IPS DF 19.7 (cell line): ENCODE results near the gene LSAMP.

Experiments used
- DNase-seq: peaks from one replicate; pipeline ENCODE4 v3.0.0-alpha.2; 2013; ENCODE audit warnings: low read depth, low spot score

The LSAMP gene

DNA sequence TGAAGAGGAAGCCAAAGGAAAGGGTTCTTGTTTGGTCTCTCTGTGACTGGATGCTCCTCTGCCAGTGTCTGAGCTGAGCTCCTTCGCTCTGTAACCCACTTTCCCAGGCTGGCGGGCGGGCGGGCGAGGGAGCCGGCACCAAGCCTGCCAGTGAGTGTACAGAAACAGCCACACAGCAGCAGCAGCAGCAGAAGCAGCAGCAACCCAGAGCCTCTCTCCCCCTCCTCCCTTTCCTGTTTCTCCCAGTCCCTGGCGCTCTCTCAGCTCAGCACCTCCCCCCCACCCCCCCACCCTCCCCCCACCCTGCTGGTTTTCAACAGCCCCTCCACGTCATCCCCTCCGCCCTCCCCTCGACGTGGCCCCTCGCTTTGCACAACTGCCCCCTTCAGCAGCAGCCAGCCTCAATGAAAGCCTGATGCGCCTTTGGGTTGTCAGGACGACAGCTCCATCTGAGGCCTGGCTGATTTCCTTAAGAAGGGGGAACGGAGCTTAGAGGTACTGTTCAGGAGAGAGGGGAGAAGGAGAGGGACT lies at the start of gene LSAMP:
Gene LSAMP (minus strand): TSS at position 177 of the 531 bp plus-strand sequence.
- DNase-seq, result peak; percentile 48

DNA sequence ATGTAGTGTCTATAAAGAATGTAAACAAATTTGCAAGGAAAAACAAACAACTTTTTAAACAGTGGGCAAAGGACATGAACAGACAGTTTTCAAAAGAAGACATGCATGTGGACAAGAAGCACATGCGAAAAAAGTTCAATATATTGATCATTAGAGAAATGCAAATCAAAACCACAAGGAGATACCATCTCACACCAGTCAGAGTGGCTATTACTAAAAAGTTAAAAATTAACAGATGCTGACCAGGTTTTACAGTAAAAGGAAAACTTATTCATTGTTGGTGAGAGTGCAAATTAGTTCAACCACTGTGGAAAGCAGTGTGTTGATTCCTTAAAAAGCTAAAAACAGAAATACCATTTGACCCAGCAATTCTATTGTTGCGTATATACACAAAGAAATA lies 47.1 kb upstream of the LSAMP start:
- no peak for DNase-seq

DNA sequence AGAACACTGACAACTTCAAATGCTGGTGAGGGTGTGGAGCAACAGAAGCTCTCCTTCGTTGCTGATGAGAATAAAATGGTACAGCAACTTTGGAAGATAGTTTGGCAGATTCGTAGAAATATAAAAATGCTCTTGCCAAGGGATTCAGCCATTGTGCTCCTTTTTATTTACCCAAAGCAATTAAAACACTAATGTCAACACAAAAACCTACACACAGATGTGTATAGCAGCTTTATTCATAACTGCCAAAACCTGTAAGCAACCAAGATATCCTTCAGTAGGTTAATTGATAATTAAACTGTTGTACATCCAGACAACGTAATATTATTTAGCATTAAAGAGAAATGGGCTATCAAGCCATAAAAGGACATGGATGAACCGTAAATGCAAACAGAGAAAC lies 37.8 kb upstream of the LSAMP start:
- no peak for DNase-seq

DNA sequence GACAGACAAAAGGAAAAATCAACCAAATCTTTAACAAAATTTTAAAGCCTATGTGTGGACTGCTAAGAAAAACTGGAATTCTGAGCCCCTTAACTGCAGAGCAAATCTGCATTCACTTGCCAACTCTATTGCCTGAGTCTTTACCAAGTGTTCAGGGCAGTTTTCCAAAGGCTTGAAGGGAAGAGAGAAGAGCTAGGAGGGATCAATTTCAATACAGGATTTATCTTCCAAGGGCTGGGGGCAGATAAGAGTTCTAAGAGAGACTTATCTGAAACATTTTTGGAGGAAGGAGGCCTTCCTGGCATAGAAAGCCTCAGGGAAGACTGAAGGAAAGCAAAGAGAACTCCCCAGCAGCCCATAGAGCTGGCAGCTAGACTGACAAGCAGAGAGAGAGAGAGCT lies 31.4 kb upstream of the LSAMP start:
- no peak for DNase-seq

DNA sequence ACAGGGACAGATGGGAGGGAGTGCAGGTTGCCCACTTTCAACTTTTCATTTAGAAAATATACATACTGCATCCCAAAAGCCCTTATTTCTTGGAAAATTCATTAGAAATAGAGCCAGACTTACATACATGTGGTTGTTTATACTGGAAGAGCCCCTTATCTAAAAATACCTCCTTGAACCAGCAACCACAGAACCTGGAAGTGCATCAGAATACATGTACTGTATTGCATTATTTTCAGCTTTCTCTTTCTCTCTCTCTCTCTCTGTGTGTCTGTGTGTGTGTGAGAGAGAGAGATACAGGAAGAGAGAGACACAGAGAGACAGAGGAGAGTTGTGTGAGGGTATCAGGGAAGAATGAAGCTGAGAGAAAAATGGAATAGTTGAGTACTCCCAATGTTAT lies 29.5 kb upstream of the LSAMP start:
- no peak for DNase-seq

DNA sequence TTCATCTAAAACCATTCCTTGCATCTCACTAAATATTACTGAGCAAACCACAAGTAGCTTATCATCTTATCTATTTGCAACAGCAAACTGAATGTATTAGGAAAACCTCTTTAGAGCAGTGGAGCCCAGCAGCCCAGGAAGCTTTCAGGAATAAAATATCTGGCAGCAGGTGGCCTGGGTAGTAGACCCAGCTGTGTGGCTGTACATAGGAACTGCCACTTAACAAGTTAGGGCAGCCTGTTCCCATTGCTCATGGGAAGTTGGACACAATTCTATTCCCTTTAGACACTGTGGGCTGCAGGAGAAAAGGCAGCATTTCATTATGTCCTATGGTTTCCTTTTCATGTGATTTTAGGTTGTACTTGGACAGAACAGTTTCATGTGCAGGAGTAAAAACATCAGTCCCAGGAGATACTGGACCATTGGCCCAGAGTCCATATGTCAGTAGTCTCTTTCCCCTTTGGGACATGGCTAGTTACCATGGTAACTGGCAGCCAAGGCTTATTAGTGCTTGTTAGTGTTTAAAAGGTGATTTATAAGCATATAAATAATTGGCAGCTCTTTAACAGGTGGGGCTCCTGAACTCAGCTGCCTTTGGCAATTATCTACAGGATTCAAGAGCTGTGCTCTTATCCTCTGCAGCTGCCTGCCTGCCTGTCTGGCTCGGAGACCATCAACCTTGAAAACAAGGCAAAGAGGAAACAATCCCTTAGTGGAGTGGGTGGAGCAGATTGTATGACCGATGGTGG lies 28.9 kb upstream of the LSAMP start:
- DNase-seq, result no peak

DNA sequence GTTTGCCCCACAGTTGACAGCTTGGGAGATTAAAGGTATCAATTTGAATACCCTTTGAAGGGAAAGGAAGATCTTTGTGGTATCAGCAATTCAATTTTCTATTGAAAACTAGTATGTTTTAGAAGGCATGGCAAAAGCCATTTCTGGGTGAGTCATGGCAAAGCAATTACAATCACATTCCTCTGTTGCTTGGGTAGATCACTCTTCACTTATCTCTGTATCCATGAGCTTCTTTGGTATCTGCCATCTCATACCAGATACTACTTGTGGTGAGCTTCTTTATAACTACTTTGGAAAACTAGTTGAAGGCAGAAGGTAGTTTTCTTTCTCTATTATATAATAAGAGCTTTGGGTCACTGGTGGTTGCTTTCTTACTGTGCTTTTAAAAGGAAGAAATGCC lies 28.3 kb upstream of the LSAMP start:
- DNase-seq, result no peak

DNA sequence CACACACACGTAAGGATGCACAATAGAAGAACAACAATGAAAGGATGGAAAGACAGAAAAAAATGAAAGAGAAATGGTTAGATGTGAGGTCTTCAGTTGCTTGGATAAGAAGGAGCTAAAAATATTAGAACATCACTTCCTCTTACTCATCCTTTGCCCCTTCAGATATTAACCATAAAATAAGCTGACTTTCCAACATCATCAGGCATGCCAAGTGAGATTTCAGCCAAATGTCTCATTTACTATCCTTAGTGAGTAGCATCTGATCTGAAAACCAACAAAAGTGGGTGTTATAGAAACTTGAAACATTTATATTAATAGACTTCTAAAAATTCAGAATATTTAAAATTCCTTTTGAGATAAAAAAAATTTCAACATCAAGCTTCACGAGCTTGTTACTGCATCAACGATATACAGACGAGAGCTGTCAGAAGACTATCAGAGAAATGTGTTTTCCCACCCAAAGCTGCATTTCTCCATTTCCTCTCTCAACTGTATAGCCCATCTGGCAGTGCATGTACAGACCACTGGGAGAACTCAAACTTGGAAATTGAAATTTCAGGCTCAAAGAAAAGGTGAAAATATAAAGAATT lies 25.4 kb upstream of the LSAMP start:
- no peak for DNase-seq

DNA sequence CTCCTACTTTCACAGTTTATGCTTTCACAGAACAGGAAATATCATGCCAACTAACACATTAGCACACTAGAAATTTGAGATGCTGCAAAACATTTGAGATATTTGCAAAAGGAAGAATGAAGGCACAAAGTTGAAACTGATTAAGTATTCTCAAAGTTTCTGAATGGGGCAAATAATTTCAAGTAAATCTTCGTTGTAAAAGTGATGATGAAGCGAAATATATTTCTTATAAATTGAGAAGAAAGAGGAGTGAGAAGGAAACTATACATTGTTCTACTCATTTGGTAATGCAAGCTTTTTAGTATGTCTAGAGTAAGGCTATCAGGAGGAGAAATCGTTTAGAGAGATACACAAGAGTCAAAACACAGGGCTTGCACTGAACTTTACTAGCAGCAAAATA lies 24.3 kb upstream of the LSAMP start:
- no peak for DNase-seq

DNA sequence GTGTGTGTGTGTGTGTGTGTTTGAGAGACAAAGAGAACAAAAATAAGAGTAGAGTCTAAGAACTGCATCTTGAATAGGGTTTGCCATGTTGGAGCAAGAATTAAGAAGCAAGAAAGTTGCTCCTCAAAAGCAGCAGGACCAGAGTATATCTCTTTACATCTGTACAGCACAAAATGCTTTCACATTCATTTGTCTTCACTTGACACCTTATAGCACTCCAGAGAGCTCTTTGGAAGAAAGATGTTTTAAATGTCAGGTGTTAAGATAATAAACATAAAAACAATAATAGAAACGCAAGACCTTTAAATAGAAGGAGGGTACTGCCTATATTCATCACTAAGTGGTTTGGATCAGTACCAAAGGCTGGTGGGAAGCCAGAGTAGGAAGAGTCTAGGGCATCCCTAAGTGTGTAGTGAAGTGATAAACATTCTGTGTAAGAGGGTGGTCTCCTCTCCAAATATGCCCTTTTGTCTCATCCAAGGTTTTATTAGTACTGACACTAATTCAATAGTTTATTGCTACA lies 19.1 kb upstream of the LSAMP start:
- no peak for DNase-seq

DNA sequence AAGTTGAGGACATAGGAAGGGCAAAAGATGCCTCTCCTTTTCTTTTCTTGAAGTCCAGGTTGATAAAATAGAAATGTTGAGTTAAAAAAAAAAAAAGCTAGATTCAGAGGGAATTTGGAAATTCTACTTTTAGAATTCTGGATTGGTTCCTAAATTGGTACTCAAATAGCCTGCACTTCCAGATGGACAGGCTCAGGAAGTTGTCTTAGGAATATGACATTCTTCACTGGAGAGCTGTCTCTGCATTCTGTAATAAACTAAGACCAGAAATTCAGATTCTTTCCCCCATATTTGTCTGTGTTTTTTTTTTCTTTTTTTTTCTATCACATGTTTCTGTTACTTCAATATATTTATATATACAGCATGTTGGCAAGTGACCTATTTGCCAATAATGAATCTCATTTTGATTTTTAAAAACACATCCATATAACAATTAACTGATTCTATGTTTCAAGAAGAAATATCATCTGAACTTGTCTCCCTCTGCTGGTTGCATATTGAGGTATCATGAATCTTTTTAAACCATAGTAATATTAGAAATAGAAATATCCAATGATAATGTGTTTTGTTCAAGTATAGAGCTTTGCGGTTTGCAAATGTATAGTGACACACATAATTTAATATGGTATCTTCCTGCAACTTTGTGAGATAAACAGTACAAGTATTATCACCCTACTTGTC lies 8.5 kb upstream of the LSAMP start:
- DNase-seq, result no peak

DNA sequence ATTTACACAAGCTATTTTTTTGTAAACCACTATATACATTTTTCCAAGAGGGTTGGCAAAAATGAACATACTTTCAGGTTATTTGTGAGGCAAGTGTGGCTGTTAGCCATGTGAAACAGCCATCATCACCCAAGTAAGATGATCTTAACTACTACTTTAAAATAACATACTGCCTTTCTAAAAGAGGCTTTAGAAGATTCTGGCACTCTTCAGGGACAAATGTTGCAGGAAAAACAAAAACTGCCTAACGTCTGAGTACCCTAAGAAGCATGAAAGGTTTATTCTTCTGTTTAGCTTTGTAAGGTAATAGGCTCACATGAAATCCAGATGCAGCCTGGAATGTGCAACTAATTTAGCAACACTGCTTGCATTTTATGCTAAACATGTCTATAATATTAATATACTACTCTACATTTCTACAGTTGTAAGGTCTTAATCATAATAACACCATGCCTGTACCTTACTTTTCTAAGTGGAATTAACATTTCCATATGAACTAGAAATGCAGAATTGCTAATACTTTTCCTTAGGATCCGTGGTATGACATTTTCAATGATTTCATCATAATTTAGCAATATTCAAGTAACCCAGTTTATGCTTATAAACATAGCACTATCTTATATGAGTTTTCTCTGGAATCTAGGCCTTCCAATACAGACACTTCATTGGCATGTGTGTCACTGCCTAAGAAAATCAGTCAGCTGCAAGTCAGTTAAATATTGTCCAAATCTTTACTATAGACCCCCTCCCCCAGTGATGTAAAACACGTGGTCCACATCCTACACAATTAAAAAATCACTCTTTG lies 4.5 kb upstream of the LSAMP start:
- no peak for DNase-seq

DNA sequence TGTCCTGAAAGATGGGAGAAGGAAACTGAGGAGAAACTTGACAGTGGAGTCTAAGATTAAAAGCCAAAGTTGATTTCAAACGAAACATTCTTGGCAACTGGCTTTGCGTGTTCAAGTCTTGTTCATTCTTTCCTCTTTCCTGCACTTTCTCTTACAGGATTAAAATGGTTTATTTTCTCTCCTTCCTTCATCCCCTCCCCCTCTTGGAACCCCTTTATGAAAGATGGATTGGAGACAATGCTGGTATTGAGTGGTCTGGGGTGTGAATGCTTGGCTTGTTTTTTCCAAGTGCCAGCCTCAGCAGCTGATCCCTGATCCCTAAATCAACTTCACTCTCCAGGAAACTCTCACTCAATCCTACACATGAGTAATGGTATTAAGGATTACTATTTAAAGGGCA lies 703 bp upstream of the LSAMP start:
- DNase-seq, result no peak

DNA sequence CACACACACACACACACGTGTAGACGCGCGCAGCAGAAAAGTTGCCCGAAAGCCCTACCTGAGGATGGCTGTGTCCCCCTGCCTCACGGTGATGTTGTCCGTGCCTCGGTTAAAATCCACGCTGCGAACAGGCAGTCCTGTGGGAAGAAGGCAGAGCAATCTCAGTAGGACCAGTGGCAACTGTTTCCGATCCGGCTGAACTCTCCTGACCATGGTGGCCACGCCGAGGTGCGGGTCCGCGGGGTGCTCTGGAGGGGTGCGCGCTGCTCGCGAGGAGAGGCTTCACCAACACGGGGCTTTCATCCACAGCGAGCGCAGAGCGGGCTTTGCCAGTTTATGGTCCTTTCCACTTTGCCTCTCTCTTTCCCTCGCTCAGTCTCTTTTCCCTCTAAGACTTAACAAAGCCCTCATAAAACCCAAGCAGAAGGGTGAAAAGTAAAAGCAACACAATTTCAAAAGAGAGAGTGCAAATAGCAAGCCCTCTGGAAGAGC lies 422 bp downstream of the LSAMP start:
- DNase-seq, result no peak

DNA sequence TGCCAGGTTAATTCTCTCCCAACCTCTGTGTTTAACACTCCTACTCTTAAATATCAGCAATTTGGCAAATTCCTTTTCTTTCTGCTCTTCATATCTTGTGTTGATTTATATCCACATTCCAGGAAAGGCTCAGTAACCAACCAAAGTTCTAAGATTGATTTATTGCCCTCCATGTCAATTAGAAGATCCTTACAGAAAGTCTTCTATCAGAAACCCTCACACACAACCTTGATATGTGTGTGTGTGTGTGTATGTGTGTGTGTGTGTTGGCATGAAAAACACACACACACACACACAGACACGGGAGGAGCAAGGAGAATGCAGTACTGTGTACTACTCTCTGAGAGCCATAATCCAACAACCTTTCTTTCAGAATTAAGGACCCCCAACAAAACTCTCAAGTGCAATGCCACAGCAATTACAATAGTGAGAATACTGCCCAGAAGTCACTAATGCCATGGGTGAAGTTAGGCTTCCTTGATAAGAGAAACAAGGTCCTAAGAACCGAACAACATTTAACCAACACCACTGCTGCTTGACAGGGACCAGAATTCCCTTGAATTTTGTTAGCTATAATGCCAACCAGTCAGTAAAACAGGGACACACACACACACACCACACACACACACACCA lies 1.1 kb downstream of the LSAMP start:
- DNase-seq, result no peak

DNA sequence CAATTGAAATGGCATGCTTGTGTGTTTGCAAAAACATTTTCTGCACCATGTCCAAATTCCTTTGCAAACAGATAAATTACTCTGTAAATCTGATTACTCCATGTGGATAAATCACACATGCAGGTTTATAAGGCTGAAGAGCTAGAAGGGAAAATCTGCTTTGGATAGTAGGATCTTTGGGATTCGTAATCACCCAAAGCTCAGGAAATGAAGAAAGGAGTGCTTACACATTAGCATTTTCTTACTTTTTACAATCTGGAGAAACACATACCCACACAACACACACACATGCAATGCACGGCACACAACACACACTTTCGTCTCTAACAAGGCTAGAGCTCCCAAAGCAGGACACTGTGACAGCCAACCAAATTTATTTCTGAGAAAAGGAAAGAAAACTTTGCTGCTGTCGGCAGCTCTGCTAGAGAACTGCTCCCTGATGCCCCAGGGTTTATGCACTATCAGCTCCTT lies 2.1 kb downstream of the LSAMP start:
- no peak for DNase-seq

DNA sequence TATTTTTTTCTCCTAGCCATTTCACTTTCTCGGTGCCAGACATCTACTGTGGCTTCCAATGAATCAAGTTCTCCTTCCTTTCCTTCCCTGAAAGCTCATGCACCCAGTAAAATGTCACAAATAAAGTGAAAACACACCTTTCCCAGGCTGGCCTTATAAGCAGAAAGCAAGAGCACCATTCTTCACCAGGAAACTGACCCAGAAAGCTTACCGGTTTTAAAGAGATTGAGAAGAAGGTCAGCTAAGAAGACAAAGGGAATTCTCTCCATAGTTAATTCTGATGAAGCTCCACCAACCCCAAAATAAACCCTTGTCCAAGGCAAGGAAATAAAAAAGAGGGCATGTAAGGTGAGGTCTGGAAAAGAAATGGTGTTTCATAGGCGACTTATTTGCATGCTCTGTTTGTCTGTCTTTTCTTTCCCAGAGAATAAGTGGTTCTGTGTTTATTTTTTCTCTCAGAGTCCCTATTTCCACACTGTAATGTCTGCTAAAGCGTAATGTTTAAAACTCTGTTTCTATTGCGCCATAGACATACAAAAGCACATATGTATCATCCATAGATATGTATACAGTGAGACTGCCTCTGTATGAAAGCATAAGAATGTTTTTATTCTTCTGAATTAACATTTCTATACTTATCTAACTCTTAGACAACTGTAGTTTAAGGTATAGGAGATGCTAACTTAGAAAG lies 2.8 kb downstream of the LSAMP start:
- no peak for DNase-seq

DNA sequence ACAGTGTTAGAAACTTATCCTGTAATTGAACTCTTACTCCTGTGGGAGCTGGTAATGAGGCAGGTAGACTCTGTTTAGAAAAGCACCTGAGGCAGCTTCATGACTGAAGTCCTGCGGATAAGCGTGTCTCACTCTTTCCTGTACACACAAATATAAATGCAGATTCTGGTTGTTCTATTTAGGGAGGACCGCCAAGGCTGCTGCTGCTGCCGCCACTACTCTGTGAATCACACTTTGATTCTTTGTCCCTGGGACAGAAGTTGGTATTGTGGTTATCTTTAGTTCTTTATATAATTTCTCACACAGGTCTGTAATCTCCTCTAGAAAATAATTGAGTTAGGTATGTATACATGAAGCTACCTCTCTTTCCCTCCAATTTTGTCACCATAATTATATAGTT lies 3.6 kb downstream of the LSAMP start:
- no peak for DNase-seq

DNA sequence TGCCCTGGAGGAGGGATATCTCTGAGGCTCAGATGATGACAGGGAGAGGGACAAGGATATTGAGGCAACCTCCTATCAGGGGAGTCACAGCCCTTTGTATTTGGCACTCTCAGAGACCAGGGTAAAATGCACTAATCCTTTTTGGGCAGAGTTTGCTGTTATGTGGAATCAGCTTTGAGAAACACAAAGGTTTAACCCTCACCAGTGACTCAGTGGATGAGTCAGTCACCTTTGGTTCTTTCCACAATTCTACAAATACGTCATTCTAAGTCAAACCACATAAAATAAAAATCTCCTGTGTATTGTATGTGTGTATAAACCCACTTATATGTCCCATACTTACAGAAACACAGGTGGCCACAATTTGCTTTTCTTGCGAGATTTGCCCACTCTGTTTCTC lies 5.1 kb downstream of the LSAMP start:
- no peak for DNase-seq

DNA sequence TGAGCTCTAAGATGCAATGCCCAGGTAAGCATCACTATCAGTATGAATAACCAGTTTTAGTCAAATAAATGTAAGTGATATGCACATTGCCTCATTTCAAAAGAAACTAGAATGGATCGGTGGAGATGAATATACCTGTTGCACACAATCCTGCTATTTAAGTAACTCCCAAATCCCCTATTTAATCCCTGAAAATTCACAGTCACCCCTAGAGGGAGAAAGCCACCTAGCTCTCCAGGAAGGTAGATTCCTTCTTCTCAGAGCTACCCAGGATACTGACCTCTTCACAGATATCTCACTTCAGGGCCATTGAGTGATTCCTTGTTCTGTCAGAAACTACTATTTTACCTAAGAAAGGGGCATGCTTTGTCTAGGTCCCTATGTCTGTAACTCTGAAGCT lies 11.7 kb downstream of the LSAMP start:
- DNase-seq, result no peak
